ENCODE measurements around the gene MAPK8IP2. TPM values are rescaled to one million over a fixed set of nuclear protein-coding genes. Genes with fewer than 3 reads are reported as not detected.

Gene MAPK8IP2
- total and polyA plus RNA-seq, 2 of the 13 experiments (the other 11 are each of a cell fraction or from before 2014, with no cell fraction given), result 1.3 to 2.6 TPM

DNA sequence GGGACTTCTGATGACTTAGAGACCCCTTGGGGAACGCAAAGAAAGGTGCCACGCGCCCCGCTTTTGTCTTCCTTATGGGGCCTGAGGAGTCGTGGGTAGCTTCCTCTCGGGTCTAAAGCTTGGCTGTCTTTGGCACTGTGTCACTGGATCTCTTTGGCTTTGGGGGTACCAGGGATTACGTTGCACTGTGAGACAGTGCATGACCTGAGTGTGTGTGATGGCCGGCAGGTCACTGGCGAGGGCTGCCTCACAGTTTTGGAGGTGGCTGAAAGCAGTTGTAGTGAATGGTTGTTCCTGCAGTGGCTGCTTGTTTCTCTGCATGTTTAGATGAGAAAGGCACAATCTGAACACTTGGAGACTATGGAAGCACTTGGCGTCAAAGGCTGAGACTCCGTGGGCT lies 33.2 kb downstream of the MAPK8IP2 start:
- Histone ChIP-seq H3K9me3 (ENCODE audit: low read length) (no peaks in the 10 kb centered on the region), H3K4me1 (ENCODE audit: insufficient read depth, low read length) (peaks cover 15% of the 10 kb centered on the region), H3K4me3 (replicated peaks in 1 of 3; ENCODE audit: insufficient read depth in 1 of 3, low read depth in 2 of 3, low read length in 3 of 3) (no peak overlapping the region), H2AFZ (ENCODE audit: low read length) (no peak overlapping the region), H3K27ac (ENCODE audit: extremely low read length, insufficient read depth, low read length) (no peak overlapping the region), H3K27me3 (ENCODE audit: control insufficient read depth in 1 of 2, insufficient read depth in 2 of 2, low read length in 2 of 2) (no peaks in the 10 kb centered on the region), H3K4me2 (ENCODE audit: low read depth, low read length) (no peak overlapping the region), H3K9ac (ENCODE audit: insufficient read depth, low read depth, low read length) (no peak overlapping the region), H3K79me2 (ENCODE audit: insufficient read depth, low read length) (peaks cover under 1% of the 10 kb centered on the region), H3K36me3 (replicated peaks in 1 of 2; ENCODE audit: control insufficient read depth in 1 of 2, insufficient read depth in 2 of 2, low read length in 2 of 2) (no peaks in the 10 kb centered on the region), H4K20me1 (ENCODE audit: insufficient read depth, low read length) (no peaks in the 10 kb centered on the region)
- no TSS peak for BruUV-seq (replicated peaks)
- DNase-seq (ENCODE audit: low spot score) (no peak), FAIRE-seq (no peak), ATAC-seq (no peak)
- POLR2A ChIA-PET, result interaction anchor here (1.3 kb wide), 1 partner anchor 8 kb away, joined by 8 read pairs; no protein-coding TSS in a partner anchor
- intact Hi-C loops (cut with micrococcal nuclease; ENCODE audit: unreplicated experiment), result no loop called here
- CTCF ChIA-PET (ENCODE audit: low intra/inter-chr PET ratio, low total read pairs), result no interaction called here
- 96% methylated on average over 11 of the region's 11 CpGs for WGBS (ENCODE audit: low lambda C conversion rate)
- no peak for TF ChIP-seq ZC3H4 (CRISPR knock-in tag; IDR thresholded peaks at IDR 0.05; ENCODE audit: borderline replicate concordance)
- in situ Hi-C loops (cut with HindIII; ENCODE audit: extremely low pct_ligation_motif_present, low pct_unique_long_range_greater_than_20kb), result no loop called here

DNA sequence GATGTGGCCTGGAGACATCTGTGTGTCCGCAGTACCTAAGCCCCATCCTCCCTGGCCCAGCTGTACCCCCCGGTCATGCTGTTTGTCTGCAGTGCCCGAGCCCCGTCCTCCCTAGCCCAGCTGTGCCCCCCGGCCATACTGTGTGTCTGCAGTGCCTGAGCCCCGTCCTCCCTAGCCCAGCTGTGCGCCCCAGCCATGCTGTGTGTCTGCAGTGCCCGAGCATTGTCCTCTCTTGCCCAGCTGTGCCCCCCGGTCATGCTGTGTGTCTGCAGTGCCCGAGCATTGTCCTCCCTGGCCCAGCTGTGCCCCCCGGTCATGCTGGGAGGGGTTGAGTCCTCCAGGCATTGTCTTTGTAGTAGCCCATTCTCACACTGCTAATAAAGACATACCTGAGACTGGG lies 35.0 kb downstream of the MAPK8IP2 start:
- Histone ChIP-seq H3K36me3 (replicated peaks in 1 of 2; ENCODE audit: control insufficient read depth in 1 of 2, insufficient read depth in 2 of 2, low read length in 2 of 2) (no peaks in the 10 kb centered on the region), H3K79me2 (ENCODE audit: insufficient read depth, low read length) (no peaks in the 10 kb centered on the region), H3K27ac (ENCODE audit: extremely low read length, insufficient read depth, low read length) (no peak overlapping the region), H3K4me1 (ENCODE audit: insufficient read depth, low read length) (peaks cover 27% of the 10 kb centered on the region), H3K4me3 (replicated peaks in 1 of 3; ENCODE audit: insufficient read depth in 1 of 3, low read depth in 2 of 3, low read length in 3 of 3) (no peak overlapping the region), H4K20me1 (ENCODE audit: insufficient read depth, low read length) (no peaks in the 10 kb centered on the region), H3K27me3 (ENCODE audit: control insufficient read depth in 1 of 2, insufficient read depth in 2 of 2, low read length in 2 of 2) (no peaks in the 10 kb centered on the region), H2AFZ (ENCODE audit: low read length) (no peak overlapping the region), H3K9me3 (ENCODE audit: low read length) (no peaks in the 10 kb centered on the region), H3K9ac (ENCODE audit: insufficient read depth, low read depth, low read length) (no peak overlapping the region), H3K4me2 (ENCODE audit: low read depth, low read length) (no peak overlapping the region)
- intact Hi-C loops (cut with micrococcal nuclease; ENCODE audit: unreplicated experiment), result no loop called here
- DNase-seq (ENCODE audit: low spot score), result no peak
- BruUV-seq (replicated peaks), result no TSS peak
- ChIA-PET POLR2A (no interaction called here), CTCF (ENCODE audit: low intra/inter-chr PET ratio, low total read pairs) (no interaction called here)
- FAIRE-seq, result no peak
- 98% methylated on average over 5 of the region's 11 CpGs for WGBS (ENCODE audit: low lambda C conversion rate)
- in situ Hi-C loops (cut with HindIII; ENCODE audit: extremely low pct_ligation_motif_present, low pct_unique_long_range_greater_than_20kb), result no loop called here
- ATAC-seq, result no peak
- TF ChIP-seq TAF1 (CRISPR knock-in tag; IDR thresholded peaks at IDR 0.05) (no peak), FOXK2 (IDR thresholded peaks at IDR 0.05) (no peak), RBM39 (IDR thresholded peaks at IDR 0.05; ENCODE audit: low read depth, low read length, poor library complexity, severe bottlenecking) (no peak), IRX3 (CRISPR knock-in tag; IDR thresholded peaks at IDR 0.05; ENCODE audit: borderline replicate concordance, low read depth) (no peak), YEATS2 (CRISPR knock-in tag; IDR thresholded peaks at IDR 0.05; ENCODE audit: borderline replicate concordance) (no peak), SP2 (CRISPR knock-in tag; IDR thresholded peaks at IDR 0.05) (no peak), KLF16 (CRISPR knock-in tag; IDR thresholded peaks at IDR 0.05) (no peak), ASH2L (IDR thresholded peaks at IDR 0.05; ENCODE audit: insufficient read length, low read depth, low read length) (no peak), MTA1 (CRISPR knock-in tag; IDR thresholded peaks at IDR 0.05; ENCODE audit: borderline replicate concordance) (no peak), NRL (CRISPR knock-in tag; IDR thresholded peaks at IDR 0.05; ENCODE audit: borderline replicate concordance) (no peak)
- TF ChIP-seq, protein P1, sequence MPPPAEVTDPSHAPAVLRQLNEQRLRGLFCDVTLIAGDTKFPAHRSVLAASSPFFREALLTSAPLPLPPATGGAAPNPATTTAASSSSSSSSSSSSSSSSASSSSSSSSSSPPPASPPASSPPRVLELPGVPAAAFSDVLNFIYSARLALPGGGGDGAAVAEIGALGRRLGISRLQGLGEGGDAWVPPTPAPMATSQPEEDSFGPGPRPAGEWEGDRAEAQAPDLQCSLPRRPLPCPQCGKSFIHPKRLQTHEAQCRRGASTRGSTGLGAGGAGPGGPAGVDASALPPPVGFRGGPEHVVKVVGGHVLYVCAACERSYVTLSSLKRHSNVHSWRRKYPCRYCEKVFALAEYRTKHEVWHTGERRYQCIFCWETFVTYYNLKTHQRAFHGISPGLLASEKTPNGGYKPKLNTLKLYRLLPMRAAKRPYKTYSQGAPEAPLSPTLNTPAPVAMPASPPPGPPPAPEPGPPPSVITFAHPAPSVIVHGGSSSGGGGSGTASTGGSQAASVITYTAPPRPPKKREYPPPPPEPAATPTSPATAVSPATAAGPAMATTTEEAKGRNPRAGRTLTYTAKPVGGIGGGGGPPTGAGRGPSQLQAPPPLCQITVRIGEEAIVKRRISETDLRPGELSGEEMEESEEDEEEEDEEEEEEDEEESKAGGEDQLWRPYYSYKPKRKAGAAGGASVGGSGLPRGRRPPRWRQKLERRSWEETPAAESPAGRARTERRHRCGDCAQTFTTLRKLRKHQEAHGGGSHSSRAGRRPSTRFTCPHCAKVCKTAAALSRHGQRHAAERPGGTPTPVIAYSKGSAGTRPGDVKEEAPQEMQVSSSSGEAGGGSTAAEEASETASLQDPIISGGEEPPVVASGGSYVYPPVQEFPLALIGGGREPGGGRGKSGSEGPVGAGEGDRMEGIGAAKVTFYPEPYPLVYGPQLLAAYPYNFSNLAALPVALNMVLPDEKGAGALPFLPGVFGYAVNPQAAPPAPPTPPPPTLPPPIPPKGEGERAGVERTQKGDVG (CRISPR knock-in tag; IDR thresholded peaks at IDR 0.05; ENCODE audit: borderline replicate concordance), result no peak
- TF ChIP-seq, protein P2, sequence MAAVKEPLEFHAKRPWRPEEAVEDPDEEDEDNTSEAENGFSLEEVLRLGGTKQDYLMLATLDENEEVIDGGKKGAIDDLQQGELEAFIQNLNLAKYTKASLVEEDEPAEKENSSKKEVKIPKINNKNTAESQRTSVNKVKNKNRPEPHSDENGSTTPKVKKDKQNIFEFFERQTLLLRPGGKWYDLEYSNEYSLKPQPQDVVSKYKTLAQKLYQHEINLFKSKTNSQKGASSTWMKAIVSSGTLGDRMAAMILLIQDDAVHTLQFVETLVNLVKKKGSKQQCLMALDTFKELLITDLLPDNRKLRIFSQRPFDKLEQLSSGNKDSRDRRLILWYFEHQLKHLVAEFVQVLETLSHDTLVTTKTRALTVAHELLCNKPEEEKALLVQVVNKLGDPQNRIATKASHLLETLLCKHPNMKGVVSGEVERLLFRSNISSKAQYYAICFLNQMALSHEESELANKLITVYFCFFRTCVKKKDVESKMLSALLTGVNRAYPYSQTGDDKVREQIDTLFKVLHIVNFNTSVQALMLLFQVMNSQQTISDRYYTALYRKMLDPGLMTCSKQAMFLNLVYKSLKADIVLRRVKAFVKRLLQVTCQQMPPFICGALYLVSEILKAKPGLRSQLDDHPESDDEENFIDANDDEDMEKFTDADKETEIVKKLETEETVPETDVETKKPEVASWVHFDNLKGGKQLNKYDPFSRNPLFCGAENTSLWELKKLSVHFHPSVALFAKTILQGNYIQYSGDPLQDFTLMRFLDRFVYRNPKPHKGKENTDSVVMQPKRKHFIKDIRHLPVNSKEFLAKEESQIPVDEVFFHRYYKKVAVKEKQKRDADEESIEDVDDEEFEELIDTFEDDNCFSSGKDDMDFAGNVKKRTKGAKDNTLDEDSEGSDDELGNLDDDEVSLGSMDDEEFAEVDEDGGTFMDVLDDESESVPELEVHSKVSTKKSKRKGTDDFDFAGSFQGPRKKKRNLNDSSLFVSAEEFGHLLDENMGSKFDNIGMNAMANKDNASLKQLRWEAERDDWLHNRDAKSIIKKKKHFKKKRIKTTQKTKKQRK (IDR thresholded peaks at IDR 0.05; ENCODE audit: low read length), result no peak
